Right cardiac atrium (tissue), 5 donors: ENCODE measurements around the gene CAVIN4. TPM values are rescaled to one million over a fixed set of nuclear protein-coding genes. Genes with fewer than 3 reads are reported as not detected.

Experiments used
- ATAC-seq, 2 donors: fragments of 200-7000 bp; cut with Tn5 transposase; one replicate each; pipeline versions ENCODE4 v1.8.0 to v1.9.1; 2020; ENCODE audit warnings: moderate library complexity in 2 of 2, mild to moderate bottlenecking in 1 of 2
- DNase-seq, 3 donors: peaks; one replicate each; pipeline ENCODE4 v3.0.0-alpha.2; 2020
- H3K27ac ChIP-seq: one replicate; pipeline ENCODE4 v1.5.1; 2013; ENCODE audit warnings: mild to moderate bottlenecking, low read length, control low read depth, moderate library complexity
- H3K27me3 ChIP-seq: one replicate; pipeline ENCODE4 v1.6.1; 2013; ENCODE audit not compliant: control insufficient read depth, insufficient read depth
- H3K4me1 ChIP-seq: one replicate; pipeline ENCODE4 v1.6.1; 2013; ENCODE audit warnings: low read length; ENCODE audit not compliant: control insufficient read depth, insufficient read depth
- H3K4me3 ChIP-seq: one replicate; pipeline ENCODE4 v1.5.1; 2013; ENCODE audit warnings: low read length, control low read depth
- H3K9me3 ChIP-seq: one replicate; pipeline ENCODE4 v1.6.1; 2013; ENCODE audit warnings: low read length; ENCODE audit not compliant: control insufficient read depth
- WGBS: extraction: QIAGEN DNeasy Blood & Tissue Kit; methylation state at CpG from one replicate; pipeline ENCODE4 v1.1.7; 2013; 5-methylcytosine and 5-hydroxymethylcytosine counted together
- intact Hi-C, 4 donors: fragments of 100-400 bp; cut with DNase I; formaldehyde crosslinking; loops; one replicate each; pipeline versions ENCODE4 v1.11.0 to v1.14.0; 2022 to 2023
- polyA plus RNA-seq: library from polyadenylated mRNA; stranded (reverse); fragments of 200-250 nt; gene quantifications from one replicate; pipeline ENCODE4 v1.2.3, GENCODE V29; 2013
- total RNA-seq, 4 donors: library from RNA; stranded (reverse); fragmentation: NEBNext Ultra II Directional; extraction: Animal tissue kit (Norgen Biotek cat#: 25700); gene quantifications; one replicate each; pipeline ENCODE4 v1.2.1, GENCODE V29; 2021
- donor health status: healthy with polysubstance abuse.
- donor health status: DM: no; HTN: yes; CAD: no.
- donor health status: DM: no; HTN: no; CAD: no.
- donor health status: DM: no; HTN: yes; CAD: no; lungs with severe emphysema.
- donor health status: DM: yes; HTN: yes; CAD: no.

Gene CAVIN4
- total and polyA plus RNA-seq, 5 donors: 14.9 to 60.2 (median 46.5) TPM

- Histone ChIP-seq H3K27ac (no peak overlapping the region), H3K4me3 (no peak overlapping the region), H3K4me1 (no peaks in the 10 kb centered on the region), H3K27me3 (no peaks in the 10 kb centered on the region), H3K9me3 (no peaks in the 10 kb centered on the region)
- DNase-seq (no peak), ATAC-seq (no peak)
- WGBS: 87% methylated on average over 4 of the region's 4 CpGs
- intact Hi-C loops: loop anchor here in 1 of 4 donors (5.0 kb wide), 1 partner anchor 133 kb away; no protein-coding TSS in a partner anchor
Measured at GRCh38 chr9:100575006-100575405, 2.9 kb upstream of the CAVIN4 start.

GRCh38 chr9:100575765-100576386, 2.0 kb upstream of the CAVIN4 start:
- ATAC-seq (no peak), DNase-seq (no peak)
- intact Hi-C loops: loop anchor here in 1 of 4 donors (5.0 kb wide), 1 partner anchor 134 kb away; no protein-coding TSS in a partner anchor
- H3K4me3 ChIP-seq: no peak overlapping the region
- H3K9me3 ChIP-seq: no peaks in the 10 kb centered on the region
- no peaks in the 10 kb centered on the region for H3K27me3 ChIP-seq
- no peaks in the 10 kb centered on the region for H3K4me1 ChIP-seq
- 70% methylated on average over 2 of the region's 2 CpGs for WGBS
- no peak overlapping the region for H3K27ac ChIP-seq

GRCh38 chr9:100578610-100579009, 731 bp downstream of the CAVIN4 start:
- 72% methylated on average over 1 of the region's 1 CpG for WGBS
- H3K4me3 ChIP-seq: peak overlapping the region; percentile 20
- intact Hi-C loops: loop anchor here in 1 of 4 donors (5.0 kb wide), 1 partner anchor 136 kb away; no protein-coding TSS in a partner anchor

GRCh38 chr9:100579665-100580064, 1.8 kb downstream of the CAVIN4 start:
- Histone ChIP-seq H3K27ac (no peak overlapping the region), H3K9me3 (no peaks in the 10 kb centered on the region), H3K27me3 (no peaks in the 10 kb centered on the region), H3K4me1 (peaks cover 3% of the 10 kb centered on the region), H3K4me3 (peak overlapping the region; percentile 39)
- intact Hi-C loops: loop anchor here in 2 of 4 donors (5.0 to 10.0 kb wide), 2 partner anchors 75 to 137 kb away; no protein-coding TSS in a partner anchor
- WGBS: 38% methylated on average over 2 of the region's 2 CpGs
- DNase-seq (no peak), ATAC-seq (peak in 1 of 2 donors; percentile 52)

More at GRCh38 chr9:100578610-100579009, 731 bp downstream of the CAVIN4 start:
- H3K27ac ChIP-seq: no peak overlapping the region
- ATAC-seq (no peak), DNase-seq (no peak)
- H3K27me3 ChIP-seq: no peaks in the 10 kb centered on the region
- no peaks in the 10 kb centered on the region for H3K9me3 ChIP-seq
- H3K4me1 ChIP-seq: peaks cover 3% of the 10 kb centered on the region

- WGBS: 50% methylated on average over 3 of the region's 3 CpGs
- ATAC-seq (no peak), DNase-seq (peak in 1 of 3 donors; percentile 57)
- Histone ChIP-seq H3K27ac (peak overlapping the region; percentile 9), H3K27me3 (no peaks in the 10 kb centered on the region), H3K4me1 (peaks cover 3% of the 10 kb centered on the region), H3K4me3 (peak overlapping the region; percentile 39), H3K9me3 (no peaks in the 10 kb centered on the region)
- intact Hi-C loops: loop anchor here in 1 of 4 donors (10.0 kb wide), 1 partner anchor 75 kb away; no protein-coding TSS in a partner anchor
Measured at GRCh38 chr9:100580257-100580656, 2.4 kb downstream of the CAVIN4 start.

GRCh38 chr9:100581081-100581480, 3.2 kb downstream of the CAVIN4 start:
- no peaks in the 10 kb centered on the region for H3K9me3 ChIP-seq
- intact Hi-C loops: loop anchor here in 1 of 4 donors (10.0 kb wide), 1 partner anchor 76 kb away; no protein-coding TSS in a partner anchor
- H3K27ac ChIP-seq: peak overlapping the region; percentile 78
- no peaks in the 10 kb centered on the region for H3K27me3 ChIP-seq
- H3K4me3 ChIP-seq: peak overlapping the region; percentile 46
- DNase-seq (peak in 1 of 3 donors; percentile 49), ATAC-seq (peak; percentile 32 to 35)
- 77% methylated on average over 7 of the region's 7 CpGs for WGBS
- H3K4me1 ChIP-seq: peaks cover 3% of the 10 kb centered on the region

GRCh38 chr9:100581661-100582060, 3.8 kb downstream of the CAVIN4 start:
- ATAC-seq: peak; percentile 59 to 67

GRCh38 chr9:100583014-100583802, 5.3 kb downstream of the CAVIN4 start:
- no peak overlapping the region for H3K4me3 ChIP-seq
- no peak for ATAC-seq
- 92% methylated on average over 5 of the region's 5 CpGs for WGBS
- H3K27ac ChIP-seq: no peak overlapping the region
- no peak for DNase-seq
- H3K27me3 ChIP-seq: no peaks in the 10 kb centered on the region
- intact Hi-C loops: loop anchor here in 1 of 4 donors (10.0 kb wide), 1 partner anchor 78 kb away; no protein-coding TSS in a partner anchor
- H3K9me3 ChIP-seq: no peaks in the 10 kb centered on the region
- peaks cover 3% of the 10 kb centered on the region for H3K4me1 ChIP-seq

More at GRCh38 chr9:100581661-100582060, 3.8 kb downstream of the CAVIN4 start:
- Histone ChIP-seq H3K4me1 (peaks cover 3% of the 10 kb centered on the region), H3K27me3 (no peaks in the 10 kb centered on the region), H3K4me3 (peak overlapping the region; percentile 46), H3K27ac (no peak overlapping the region), H3K9me3 (no peaks in the 10 kb centered on the region)
- 57% methylated on average over 4 of the region's 4 CpGs for WGBS
- intact Hi-C loops: loop anchor here in 1 of 4 donors (10.0 kb wide), 1 partner anchor 77 kb away; no protein-coding TSS in a partner anchor
- no peak for DNase-seq

- Histone ChIP-seq H3K9me3 (no peaks in the 10 kb centered on the region), H3K27ac (no peak overlapping the region), H3K27me3 (no peaks in the 10 kb centered on the region), H3K4me1 (peaks cover 3% of the 10 kb centered on the region), H3K4me3 (no peak overlapping the region)
- no peak for DNase-seq
- intact Hi-C loops: loop anchor here in 1 of 4 donors (10.0 kb wide), 1 partner anchor 80 kb away; no protein-coding TSS in a partner anchor
- ATAC-seq: no peak
- 96% methylated on average over 4 of the region's 4 CpGs for WGBS
Measured at GRCh38 chr9:100584951-100585350, 7.1 kb downstream of the CAVIN4 start.

- DNase-seq: no peak
- no peaks in the 10 kb centered on the region for H3K9me3 ChIP-seq
- ATAC-seq: no peak
- intact Hi-C loops: loop anchor here in 1 of 4 donors (10.0 kb wide), 1 partner anchor 81 kb away; no protein-coding TSS in a partner anchor
- WGBS: 92% methylated on average over 7 of the region's 7 CpGs
- H3K4me3 ChIP-seq: no peak overlapping the region
- H3K27me3 ChIP-seq: no peaks in the 10 kb centered on the region
- no peak overlapping the region for H3K27ac ChIP-seq
- peaks cover 3% of the 10 kb centered on the region for H3K4me1 ChIP-seq
Measured at GRCh38 chr9:100586093-100586492, 8.2 kb downstream of the CAVIN4 start.
